M059J (cell line): ENCODE results near the gene BFSP1. TPM values are rescaled to one million over a fixed set of nuclear protein-coding genes. Genes with fewer than 3 reads are reported as not detected.

Experiments
- DNase-seq: peaks from one replicate; pipeline ENCODE4 v3.0.0-alpha.2; 2012; ENCODE audit warnings: low read depth
- total RNA-seq: library from RNA; depleted of rRNA; stranded (reverse); fragments of >200 nt; shearing (Covaris generic); gene quantifications from 2 replicates; pipeline ENCODE4 v1.2.3, GENCODE V29; 2014

The BFSP1 gene
- total RNA-seq, 1 experiment from 2014 or later, result 5.5 TPM

GRCh38 chr20:17558154-17558940, 27.2 kb upstream of the BFSP1 start:
- peak; percentile 100 for DNase-seq

- peak; percentile 93 for DNase-seq
Observed at GRCh38 chr20:17557675-17558006, 26.5 kb upstream of the BFSP1 start.

GRCh38 chr20:17556837-17557674, 25.9 kb upstream of the BFSP1 start:
- DNase-seq, result peak; percentile 84

- DNase-seq, result no peak
Observed at GRCh38 chr20:17555106-17555505, 23.9 kb upstream of the BFSP1 start.

GRCh38 chr20:17549131-17549530, 18.0 kb upstream of the BFSP1 start:
- DNase-seq, result no peak

GRCh38 chr20:17545127-17545526, 13.9 kb upstream of the BFSP1 start:
- no peak for DNase-seq

- no peak for DNase-seq
Observed at GRCh38 chr20:17543531-17544131, 12.5 kb upstream of the BFSP1 start.

GRCh38 chr20:17542993-17543412, 11.8 kb upstream of the BFSP1 start:
- DNase-seq, result peak; percentile 88

GRCh38 chr20:17542481-17542880, 11.3 kb upstream of the BFSP1 start:
- no peak for DNase-seq

- peak; percentile 95 for DNase-seq
Observed at GRCh38 chr20:17541996-17542395, 10.8 kb upstream of the BFSP1 start.

GRCh38 chr20:17541596-17541995, 10.4 kb upstream of the BFSP1 start:
- DNase-seq, result no peak

GRCh38 chr20:17538517-17539170, 7.5 kb upstream of the BFSP1 start:
- DNase-seq, result peak; percentile 69

- DNase-seq, result no peak
Observed at GRCh38 chr20:17537959-17538358, 6.8 kb upstream of the BFSP1 start.

- DNase-seq, result peak; percentile 85
Observed at GRCh38 chr20:17536944-17537444, 5.8 kb upstream of the BFSP1 start.

- no peak for DNase-seq
Observed at GRCh38 chr20:17534077-17534476, 2.9 kb upstream of the BFSP1 start.

- DNase-seq, result peak; percentile 78
Observed at GRCh38 chr20:17533396-17533795, 2.2 kb upstream of the BFSP1 start.

GRCh38 chr20:17531665-17532025, 466 bp upstream of the BFSP1 start:
- DNase-seq, result no peak

GRCh38 chr20:17530153-17530552, 1.0 kb downstream of the BFSP1 start:
- no peak for DNase-seq

GRCh38 chr20:17529586-17529985, 1.6 kb downstream of the BFSP1 start:
- no peak for DNase-seq

- peak; percentile 69 for DNase-seq
Observed at GRCh38 chr20:17525650-17526049, 5.5 kb downstream of the BFSP1 start.

- no peak for DNase-seq
Observed at GRCh38 chr20:17525132-17525531, 6.0 kb downstream of the BFSP1 start.

- no peak for DNase-seq
Observed at GRCh38 chr20:17524560-17524959, 6.6 kb downstream of the BFSP1 start.
